Measurements from ENCODE around the gene GORASP2. TPM values are rescaled to one million over a fixed set of nuclear protein-coding genes. Genes with fewer than 3 reads are reported as not detected.

The GORASP2 gene
- 76.3 and 78.1 TPM in 2 replicates for total RNA-seq

GRCh38 chr2:170928824-170929685 lies at the start of gene GORASP2:
Gene GORASP2, plus strand, starts transcription at chr2:170929253. Its CDS starts 88 bp downstream, at chr2:170929341.
- Histone ChIP-seq H3K4me3 (ENCODE audit: low read depth, low read length) (peak within 1 kb of the TSS; percentile 98), H3K36me3 (ENCODE audit: control insufficient read depth, insufficient read depth, low read length) (no peaks in the 10 kb centered on the region), H3K27me3 (ENCODE audit: control insufficient read depth, insufficient read depth, low read length) (no peaks in the 10 kb centered on the region)
- peak; percentile 99 for DNase-seq (ENCODE audit: low read depth)
- TF ChIP-seq, protein P1, sequence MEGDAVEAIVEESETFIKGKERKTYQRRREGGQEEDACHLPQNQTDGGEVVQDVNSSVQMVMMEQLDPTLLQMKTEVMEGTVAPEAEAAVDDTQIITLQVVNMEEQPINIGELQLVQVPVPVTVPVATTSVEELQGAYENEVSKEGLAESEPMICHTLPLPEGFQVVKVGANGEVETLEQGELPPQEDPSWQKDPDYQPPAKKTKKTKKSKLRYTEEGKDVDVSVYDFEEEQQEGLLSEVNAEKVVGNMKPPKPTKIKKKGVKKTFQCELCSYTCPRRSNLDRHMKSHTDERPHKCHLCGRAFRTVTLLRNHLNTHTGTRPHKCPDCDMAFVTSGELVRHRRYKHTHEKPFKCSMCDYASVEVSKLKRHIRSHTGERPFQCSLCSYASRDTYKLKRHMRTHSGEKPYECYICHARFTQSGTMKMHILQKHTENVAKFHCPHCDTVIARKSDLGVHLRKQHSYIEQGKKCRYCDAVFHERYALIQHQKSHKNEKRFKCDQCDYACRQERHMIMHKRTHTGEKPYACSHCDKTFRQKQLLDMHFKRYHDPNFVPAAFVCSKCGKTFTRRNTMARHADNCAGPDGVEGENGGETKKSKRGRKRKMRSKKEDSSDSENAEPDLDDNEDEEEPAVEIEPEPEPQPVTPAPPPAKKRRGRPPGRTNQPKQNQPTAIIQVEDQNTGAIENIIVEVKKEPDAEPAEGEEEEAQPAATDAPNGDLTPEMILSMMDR (IDR thresholded peaks at IDR 0.05; ENCODE audit: insufficient read depth, low read length, poor library complexity, severe bottlenecking): peak; percentile 94

DNA sequence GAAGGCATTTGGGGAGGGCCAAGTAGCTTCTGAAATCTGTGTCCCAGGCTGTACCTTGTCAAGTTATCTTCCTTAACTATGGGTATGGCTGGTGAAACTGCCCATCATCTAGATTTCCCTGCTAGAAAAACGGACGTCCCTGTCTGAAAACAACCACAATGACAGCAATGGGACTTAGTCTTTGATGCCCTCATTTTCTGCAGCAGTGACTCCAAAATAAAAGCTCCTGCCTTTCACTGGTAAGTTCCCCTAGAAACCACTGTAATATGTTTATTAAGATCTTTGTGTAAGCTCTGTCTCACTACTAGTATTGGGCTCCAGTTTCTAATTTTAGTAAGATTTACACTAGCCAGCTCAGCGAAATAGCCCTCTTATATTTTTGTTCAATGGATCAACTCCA lies 47.2 kb upstream of the GORASP2 start:
- TF ChIP-seq, protein P1 (IDR thresholded peaks at IDR 0.05; ENCODE audit: insufficient read depth, low read length, poor library complexity, severe bottlenecking): no peak
- Histone ChIP-seq H3K27me3 (ENCODE audit: control insufficient read depth, insufficient read depth, low read length) (no peaks in the 10 kb centered on the region), H3K4me3 (ENCODE audit: low read depth, low read length) (no peak overlapping the region), H3K36me3 (ENCODE audit: control insufficient read depth, insufficient read depth, low read length) (no peaks in the 10 kb centered on the region)
- DNase-seq (ENCODE audit: low read depth): no peak

DNA sequence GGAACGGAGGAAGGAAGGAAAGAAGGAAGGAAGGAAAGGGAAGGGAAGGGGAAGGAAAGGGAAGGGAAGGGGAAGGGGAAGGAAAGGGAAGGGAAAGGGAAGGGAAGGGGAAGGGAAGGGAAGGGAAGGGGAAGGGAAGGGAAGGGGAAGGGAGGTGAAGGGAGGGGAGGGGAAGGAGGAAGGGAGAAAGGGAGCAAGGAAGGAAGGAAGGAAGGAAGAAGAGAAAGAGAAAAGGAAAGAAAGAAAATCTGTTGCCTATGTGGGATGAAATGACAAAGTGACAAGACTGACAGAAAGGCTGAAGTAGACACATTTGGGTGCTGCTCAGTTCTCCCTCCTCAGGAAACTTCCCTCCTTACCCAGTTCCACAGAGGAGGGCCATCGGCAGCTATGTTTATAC lies 46.3 kb upstream of the GORASP2 start:
- DNase-seq (ENCODE audit: low read depth): no peak
- H3K4me3 ChIP-seq (ENCODE audit: low read depth, low read length): no peak overlapping the region
- H3K27me3 ChIP-seq (ENCODE audit: control insufficient read depth, insufficient read depth, low read length): no peaks in the 10 kb centered on the region
- H3K36me3 ChIP-seq (ENCODE audit: control insufficient read depth, insufficient read depth, low read length): no peaks in the 10 kb centered on the region
- TF ChIP-seq, protein P1 (IDR thresholded peaks at IDR 0.05; ENCODE audit: insufficient read depth, low read length, poor library complexity, severe bottlenecking): no peak

DNA sequence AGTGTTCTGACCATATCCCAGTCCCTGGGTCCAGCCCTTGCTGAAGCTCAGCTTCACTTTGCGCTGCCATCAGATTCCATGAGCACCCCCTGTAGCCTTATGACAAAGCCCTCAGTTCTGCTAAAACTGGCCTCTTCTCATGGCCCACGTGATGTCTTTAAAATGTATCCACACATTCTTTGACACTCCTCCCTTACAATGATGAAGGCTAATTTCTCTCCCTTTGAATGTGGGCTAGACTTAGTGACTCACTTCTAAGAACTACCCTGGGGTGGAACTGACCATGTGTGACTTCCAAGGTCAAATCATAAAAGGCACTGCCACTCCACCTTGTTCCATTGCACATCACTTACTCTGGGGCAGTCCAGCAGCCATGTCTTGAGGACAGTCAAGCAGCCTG lies 45.4 kb upstream of the GORASP2 start:
- no peaks in the 10 kb centered on the region for H3K27me3 ChIP-seq (ENCODE audit: control insufficient read depth, insufficient read depth, low read length)
- H3K4me3 ChIP-seq (ENCODE audit: low read depth, low read length): no peak overlapping the region
- TF ChIP-seq, protein P1 (IDR thresholded peaks at IDR 0.05; ENCODE audit: insufficient read depth, low read length, poor library complexity, severe bottlenecking): no peak
- no peaks in the 10 kb centered on the region for H3K36me3 ChIP-seq (ENCODE audit: control insufficient read depth, insufficient read depth, low read length)
- DNase-seq (ENCODE audit: low read depth): peak; percentile 32

DNA sequence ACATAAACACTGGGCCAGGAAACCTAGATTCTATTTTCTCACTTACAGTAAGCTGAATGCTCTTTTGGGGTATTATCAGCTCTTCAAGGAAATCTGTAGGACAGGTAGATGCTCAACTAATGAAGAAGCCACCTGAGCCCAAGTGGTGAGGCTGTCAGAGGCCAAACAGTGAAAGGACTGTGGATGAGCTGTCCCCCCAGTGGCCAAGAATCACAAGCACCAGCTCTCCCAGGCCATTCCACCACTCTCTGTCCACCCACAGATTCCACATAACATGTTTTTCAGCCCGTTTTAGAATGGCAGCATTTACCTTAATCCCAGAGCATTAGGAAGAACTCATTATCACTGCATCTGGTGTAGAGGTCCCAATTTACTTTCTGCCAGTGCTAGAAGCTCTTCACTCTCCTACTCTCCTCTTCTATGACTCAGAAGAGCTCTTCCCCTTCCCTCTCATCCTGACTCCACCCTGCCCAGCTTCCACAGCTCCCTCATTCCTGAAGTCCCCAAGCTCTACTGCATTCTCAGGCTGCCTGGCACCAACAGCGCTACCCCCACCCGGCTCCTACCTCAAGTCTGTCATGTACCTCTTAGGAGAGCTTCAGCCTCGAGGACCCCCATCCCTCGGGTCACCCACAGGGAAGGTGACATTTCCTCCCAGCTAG lies 43.8 kb upstream of the GORASP2 start:
- Histone ChIP-seq H3K36me3 (ENCODE audit: control insufficient read depth, insufficient read depth, low read length) (no peaks in the 10 kb centered on the region), H3K4me3 (ENCODE audit: low read depth, low read length) (no peak overlapping the region), H3K27me3 (ENCODE audit: control insufficient read depth, insufficient read depth, low read length) (no peaks in the 10 kb centered on the region)
- DNase-seq (ENCODE audit: low read depth): no peak
- TF ChIP-seq, protein P1 (IDR thresholded peaks at IDR 0.05; ENCODE audit: insufficient read depth, low read length, poor library complexity, severe bottlenecking): no peak
